CD4-positive, alpha-beta T cell (primary cell): ENCODE results near the gene SEC61A2. TPM values are rescaled to one million over a fixed set of nuclear protein-coding genes. Genes with fewer than 3 reads are reported as not detected.

Experiments used
- ATAC-seq: fragments of 200-7000 bp; cut with Tn5 transposase; one replicate; pipeline ENCODE4 v1.10.0; 2022; ENCODE audit warnings: mild to moderate bottlenecking; ENCODE audit not compliant: poor library complexity
- CTCF ChIA-PET: fragments of 350-600 bp; sonication (Branson Sonifier 250); formaldehyde crosslinking; loops from one replicate; lab custom pipeline; 2021; ENCODE audit warnings: antibody characterized with exemption, inconsistent platforms; lab: Charles Lee
- POLR2A ChIA-PET: fragments of 350-600 bp; sonication (Branson Sonifier 250); formaldehyde crosslinking; loops from one replicate; lab custom pipeline; 2021; ENCODE audit warnings: antibody characterized with exemption, inconsistent platforms; lab: Charles Lee
- DNase-seq, 14 experiments: peaks; one replicate each; pipeline ENCODE4 v3.0.0-alpha.2; 2013 to 2020; ENCODE audit warnings: mixed read lengths in 2 of 14
- H3K27ac ChIP-seq, 2 donors: one replicate each; pipeline versions ENCODE4 v1.5.1 to v1.7.0; 2013; ENCODE audit warnings: low read length in 2 of 2, low read depth in 1 of 2, mild to moderate bottlenecking in 1 of 2
- H3K27me3 ChIP-seq, 2 experiments: 1 replicate in 1 of 2; 2 replicates in 1 of 2; pipeline versions ENCODE4 v1.6.1 to v1.7.0; 2013; ENCODE audit warnings: low read length in 2 of 2, control low read depth in 1 of 2, mild to moderate bottlenecking in 1 of 2, moderate library complexity in 1 of 2; ENCODE audit not compliant: insufficient read depth in 2 of 2, control insufficient read depth in 1 of 2
- H3K36me3 ChIP-seq: one replicate; pipeline ENCODE4 v1.6.1; 2013; ENCODE audit warnings: low read length, control low read depth; ENCODE audit not compliant: insufficient read depth
- H3K4me1 ChIP-seq: one replicate; pipeline ENCODE4 v1.6.1; 2013; ENCODE audit warnings: low read length, control low read depth; ENCODE audit not compliant: insufficient read depth
- H3K4me3 ChIP-seq: one replicate; pipeline ENCODE4 v1.5.1; 2013; ENCODE audit warnings: mild to moderate bottlenecking, low read length, moderate library complexity
- H3K9me3 ChIP-seq, 2 experiments: 1 replicate in 1 of 2; 2 replicates in 1 of 2; pipeline versions ENCODE4 v1.6.1 to v1.7.0; 2013; ENCODE audit warnings: low read length in 2 of 2, mild to moderate bottlenecking in 2 of 2, control low read depth in 1 of 2, moderate library complexity in 1 of 2; ENCODE audit not compliant: control insufficient read depth in 1 of 2, insufficient read depth in 1 of 2
- H3K27ac Mint-ChIP-seq: one replicate; pipeline ENCODE4 v1.8.0; 2020; ENCODE audit warnings: mixed read lengths
- H3K27me3 Mint-ChIP-seq: one replicate; pipeline ENCODE4 v1.8.0; 2021; ENCODE audit warnings: mixed read lengths
- H3K36me3 Mint-ChIP-seq: one replicate; pipeline ENCODE4 v1.8.0; 2021; ENCODE audit warnings: low read depth, mixed read lengths
- H3K4me1 Mint-ChIP-seq: one replicate; pipeline ENCODE4 v1.8.0; 2021; ENCODE audit warnings: low read depth, mixed read lengths
- H3K4me3 Mint-ChIP-seq: one replicate; pipeline ENCODE4 v1.8.0; 2020; ENCODE audit warnings: mild to moderate bottlenecking, mixed read lengths
- H3K9me3 Mint-ChIP-seq: one replicate; pipeline ENCODE4 v1.8.0; 2020; ENCODE audit warnings: mixed read lengths
- CTCF ChIP-seq: fragments of 200-600 bp; IDR thresholded peaks from one replicate; pipeline ENCODE4 v1.8.0; 2022; ENCODE audit warnings: antibody characterized with exemption, mild to moderate bottlenecking
- intact Hi-C, 2 experiments: fragments of 100-400 bp; cut with DNase I in 1 of 2; cut with micrococcal nuclease in 1 of 2; formaldehyde crosslinking; loops; one replicate each; pipeline versions ENCODE4 v1.15.1 to v1.9.0; 2023 to 2025; cut with DNase I, micrococcal nuclease
- total RNA-seq, 174 experiments: library from RNA in 2 of 174; stranded (reverse) in 2 of 174; gene quantifications; one replicate each; pipeline ENCODE4 v1.2.3 and lab custom pipeline; 2021 to 2026

The SEC61A2 gene
- total RNA-seq, 2 experiments from 2014 or later, result 9.9 to 10.8 TPM

- H3K27ac ChIP-seq, result no peak overlapping the region
- no peak for TF ChIP-seq CTCF
- H3K27me3 Mint-ChIP-seq, result no peaks in the 10 kb centered on the region
- H3K27ac Mint-ChIP-seq, result no peak overlapping the region
- peaks cover 40% of the 10 kb centered on the region for H3K36me3 ChIP-seq
- H3K4me3 ChIP-seq, result no peak overlapping the region
- H3K36me3 Mint-ChIP-seq, result peaks cover 73% of the 10 kb centered on the region
- DNase-seq (no peak), ATAC-seq (no peak)
- no peak overlapping the region for H3K4me3 Mint-ChIP-seq
- CTCF ChIA-PET, result interaction anchor here (1.4 kb wide), 1 partner anchor 37 kb away, joined by 4 read pairs; no protein-coding TSS in a partner anchor
- H3K9me3 Mint-ChIP-seq, result no peaks in the 10 kb centered on the region
- POLR2A ChIA-PET, result no interaction called here
- intact Hi-C loops, result no loop called here
- no peaks in the 10 kb centered on the region for H3K9me3 ChIP-seq
- peaks cover 15% of the 10 kb centered on the region for H3K4me1 Mint-ChIP-seq
- peaks cover 22% of the 10 kb centered on the region for H3K4me1 ChIP-seq
- no peaks in the 10 kb centered on the region for H3K27me3 ChIP-seq
Measured at GRCh38 chr10:12177642-12178041, 48.2 kb downstream of the SEC61A2 start.

- Histone ChIP-seq H3K9me3 (no peaks in the 10 kb centered on the region), H3K36me3 (peaks cover 34% of the 10 kb centered on the region), H3K27ac (no peak overlapping the region), H3K4me3 (no peak overlapping the region), H3K4me1 (peaks cover 22% of the 10 kb centered on the region), H3K27me3 (no peaks in the 10 kb centered on the region)
- no peak overlapping the region for H3K4me3 Mint-ChIP-seq
- no peak for ATAC-seq
- no peak for TF ChIP-seq CTCF
- H3K36me3 Mint-ChIP-seq, result peaks cover 73% of the 10 kb centered on the region
- CTCF ChIA-PET, result no interaction called here
- H3K27ac Mint-ChIP-seq, result peak overlapping the region; percentile 92
- no peaks in the 10 kb centered on the region for H3K9me3 Mint-ChIP-seq
- no peak for DNase-seq
- H3K4me1 Mint-ChIP-seq, result peaks cover 15% of the 10 kb centered on the region
- H3K27me3 Mint-ChIP-seq, result no peaks in the 10 kb centered on the region
- POLR2A ChIA-PET, result interaction anchor here (0.9 to 2.4 kb wide), 2 partner anchors 16 kb away, joined by 6 to 13 read pairs; partner anchors contain the start of genes CDC123 and NUDT5
- intact Hi-C loops, result loop anchor here in 1 of 2 experiments (2.0 kb wide), 1 partner anchor 15 kb away; the partner anchor contains the start of gene NUDT5
Measured at GRCh38 chr10:12179606-12180170, 50.2 kb downstream of the SEC61A2 start.

GRCh38 chr10:12180221-12180974 lies 50.9 kb downstream of the SEC61A2 start:
- CTCF ChIA-PET, result no interaction called here
- Histone ChIP-seq H3K36me3 (peaks cover 37% of the 10 kb centered on the region), H3K27ac (peak overlapping the region in 1 of 2 donors; percentile 56), H3K9me3 (no peaks in the 10 kb centered on the region), H3K4me1 (peaks cover 22% of the 10 kb centered on the region), H3K4me3 (no peak overlapping the region), H3K27me3 (no peaks in the 10 kb centered on the region)
- no peak overlapping the region for H3K4me3 Mint-ChIP-seq
- POLR2A ChIA-PET, result interaction anchor here (2.4 kb wide), 1 partner anchor 15 kb away, joined by 13 read pairs; the partner anchor contains the start of genes CDC123 and NUDT5
- no peak for DNase-seq
- no peaks in the 10 kb centered on the region for H3K27me3 Mint-ChIP-seq
- no peak for ATAC-seq
- no peaks in the 10 kb centered on the region for H3K9me3 Mint-ChIP-seq
- TF ChIP-seq CTCF, result no peak
- peaks cover 15% of the 10 kb centered on the region for H3K4me1 Mint-ChIP-seq
- H3K27ac Mint-ChIP-seq, result peak overlapping the region; percentile 92
- peaks cover 77% of the 10 kb centered on the region for H3K36me3 Mint-ChIP-seq
- intact Hi-C loops, result loop anchor here in 1 of 2 experiments (2.0 kb wide), 1 partner anchor 14 kb away; the partner anchor contains the start of gene NUDT5
